Spleen (tissue), 11 donors: ENCODE results near the gene LRP2BP. TPM values are rescaled to one million over a fixed set of nuclear protein-coding genes. Genes with fewer than 3 reads are reported as not detected.

Experiments used
- DNase-seq: peaks from one replicate; pipeline ENCODE4 v3.0.0-alpha.2; 2020
- H3K27ac ChIP-seq, 8 donors: fragments of 200-600 bp; sonication (generic) in 7 of 8; 1 replicate in 4 of 8; 2 replicates in 4 of 8; pipeline versions ENCODE4 v1.5.0 to v1.8.0; 2016 to 2021; ENCODE audit warnings: inconsistent platforms in 4 of 8, mild to moderate bottlenecking in 4 of 8, moderate library complexity in 1 of 8
- H3K27me3 ChIP-seq, 7 donors: fragments of 200-600 bp; sonication (generic) in 6 of 7; replicated peaks in 1 of 7; 1 replicate in 4 of 7; 2 replicates in 3 of 7; pipeline versions ENCODE4 v1.5.0 to v1.8.0; 2016 to 2021; ENCODE audit warnings: inconsistent platforms in 3 of 7, mild to moderate bottlenecking in 1 of 7
- H3K36me3 ChIP-seq, 6 donors: fragments of 200-600 bp; sonication (generic) in 5 of 6; 1 replicate in 4 of 6; 2 replicates in 2 of 6; pipeline versions ENCODE4 v1.5.0 to v1.8.0; 2016 to 2021; ENCODE audit warnings: inconsistent platforms in 2 of 6
- H3K4me1 ChIP-seq, 6 donors: fragments of 200-600 bp; sonication (generic) in 5 of 6; 1 replicate in 3 of 6; 2 replicates in 3 of 6; pipeline versions ENCODE4 v1.5.0 to v1.8.0; 2016 to 2021; ENCODE audit warnings: inconsistent platforms in 3 of 6
- H3K4me3 ChIP-seq, 8 donors: fragments of 200-600 bp; sonication (generic) in 7 of 8; 1 replicate in 4 of 8; 2 replicates in 4 of 8; pipeline versions ENCODE4 v1.5.0 to v1.8.0; 2016 to 2021; ENCODE audit warnings: inconsistent platforms in 4 of 8, mild to moderate bottlenecking in 4 of 8, moderate library complexity in 2 of 8
- H3K9me3 ChIP-seq, 8 donors: fragments of 200-600 bp; sonication (generic) in 7 of 8; 1 replicate in 4 of 8; 2 replicates in 4 of 8; pipeline versions ENCODE4 v1.5.0 to v1.8.0; 2016 to 2021; ENCODE audit warnings: inconsistent platforms in 4 of 8
- CTCF ChIP-seq, 11 experiments: fragments of 200-600 bp in 7 of 11; fragments of 450-650 bp in 4 of 11; sonication (generic) in 4 of 11; IDR thresholded peaks in 8 of 11; conservative IDR thresholded peaks in 3 of 11; 1 replicate in 7 of 11; 2 replicates in 4 of 11; pipeline versions ENCODE4 v1.4.0 to v1.8.0; 2016 to 2021; ENCODE audit warnings: antibody characterized with exemption in 11 of 11, inconsistent platforms in 4 of 11, mild to moderate bottlenecking in 1 of 11
- POLR2A ChIP-seq, 3 donors: fragments of 450-650 bp; IDR thresholded peaks; one replicate each; pipeline ENCODE4 v1.5.1; 2017; ENCODE audit warnings: antibody characterized with exemption in 3 of 3, mild to moderate bottlenecking in 1 of 3
- POLR2AphosphoS5 ChIP-seq, 3 donors: sonication (generic); formaldehyde crosslinking; IDR thresholded peaks; one replicate each; pipeline ENCODE4 v1.5.1; 2017; ENCODE audit warnings: antibody characterized with exemption in 3 of 3
- WGBS, 5 donors: extraction: QIAGEN DNeasy Blood & Tissue Kit in 3 of 5; methylation state at CpG; one replicate each; pipeline versions ENCODE4 v1.1.5 to v1.1.7; 2013 to 2018; 5-methylcytosine and 5-hydroxymethylcytosine counted together
- intact Hi-C: fragments of 100-400 bp; cut with DNase I; formaldehyde crosslinking; loops from one replicate; pipeline ENCODE4 v1.15.0; 2023; ENCODE audit warnings: low total_unique reads
- polyA plus RNA-seq, 3 donors: library from polyadenylated mRNA; stranded (reverse); fragments of 200-250 nt; gene quantifications; one replicate each; pipeline ENCODE4 v1.2.1, GENCODE V29; 2013
- total RNA-seq, 7 donors: library from RNA; depleted of rRNA in 3 of 7; stranded (reverse); fragments of >200 nt in 3 of 7; fragmentation: NEBNext Ultra II Directional in 4 of 7; extraction: Animal tissue kit (Norgen Biotek cat#: 25700) in 4 of 7; gene quantifications; one replicate each; pipeline versions ENCODE4 v1.1.0 to v1.2.1, GENCODE V29; 2016 to 2021
- donor health status: healthy with polysubstance abuse.
- donor health status: DM: no; HTN: no; CAD: no; lungs with moderate emphysema.
- donor health status: DM: no; HTN: no; CAD: no.
- donor health status: Bipolar disorder and iron deficiency.
- donor health status: healthy.
- donor health status: DM: no; HTN: no; CAD: no.
- donor health status: DM: yes; HTN: yes; CAD: no.

The LRP2BP gene
- total and polyA plus RNA-seq, 10 donors: 0.17 to 2.4 (median 0.96) TPM

- no peak for TF ChIP-seq POLR2A (IDR thresholded peaks at IDR 0.05)
- no peak for TF ChIP-seq POLR2AphosphoS5 (IDR thresholded peaks at IDR 0.05)
- no peak for TF ChIP-seq CTCF (IDR thresholded peaks at IDR 0.05 in 8 of 11, conservative IDR thresholded peaks at IDR 0.05 in 3 of 11)
These were observed 39.7 kb upstream of the LRP2BP start for GRCh38 chr4:185435466-185435865.

GRCh38 chr4:185429660-185430059 is 33.9 kb upstream of the LRP2BP start:
- H3K9me3 ChIP-seq: no peaks in the 10 kb centered on the region
- H3K27me3 ChIP-seq: peaks cover 0 to 5% (median 0%) of the 10 kb centered on the region in 7 donors
- peaks cover 4 to 12% (median 10%) of the 10 kb centered on the region in 6 donors for H3K4me1 ChIP-seq
- intact Hi-C loops: no loop called here
- H3K27ac ChIP-seq: no peak overlapping the region
- TF ChIP-seq CTCF (IDR thresholded peaks at IDR 0.05 in 8 of 11, conservative IDR thresholded peaks at IDR 0.05 in 3 of 11): no peak
- TF ChIP-seq POLR2AphosphoS5 (IDR thresholded peaks at IDR 0.05): no peak
- TF ChIP-seq POLR2A (IDR thresholded peaks at IDR 0.05): no peak
- H3K4me3 ChIP-seq: no peak overlapping the region
- WGBS, 5 donors: 50 to 78% (median 58%) methylated on average over 5 of the region's 5 CpGs
- H3K36me3 ChIP-seq: no peaks in the 10 kb centered on the region
- no peak for DNase-seq

More at GRCh38 chr4:185435466-185435865, 39.7 kb upstream of the LRP2BP start:
- peaks cover 0 to 6% (median 0%) of the 10 kb centered on the region in 7 donors for H3K27me3 ChIP-seq
- no peak for DNase-seq
- no peaks in the 10 kb centered on the region for H3K9me3 ChIP-seq
- H3K4me3 ChIP-seq: no peak overlapping the region
- intact Hi-C loops: no loop called here
- no peak overlapping the region for H3K27ac ChIP-seq
- H3K4me1 ChIP-seq: no peaks in the 10 kb centered on the region
- no peaks in the 10 kb centered on the region for H3K36me3 ChIP-seq

- no peak for DNase-seq
- Histone ChIP-seq H3K27ac (no peak overlapping the region), H3K4me3 (no peak overlapping the region), H3K36me3 (peaks cover 0 to 3% (median 1%) of the 10 kb centered on the region in 6 donors), H3K9me3 (no peaks in the 10 kb centered on the region), H3K27me3 (no peaks in the 10 kb centered on the region), H3K4me1 (peaks cover 13 to 37% (median 22%) of the 10 kb centered on the region in 6 donors)
- intact Hi-C loops: no loop called here
- 87 to 91% (median 89%) methylated on average over 22 of the region's 22 CpGs for WGBS, 5 donors
- TF ChIP-seq POLR2A (IDR thresholded peaks at IDR 0.05): no peak
- no peak for TF ChIP-seq POLR2AphosphoS5 (IDR thresholded peaks at IDR 0.05)
- no peak for TF ChIP-seq CTCF (IDR thresholded peaks at IDR 0.05 in 8 of 11, conservative IDR thresholded peaks at IDR 0.05 in 3 of 11)
These were observed 31.4 kb upstream of the LRP2BP start for GRCh38 chr4:185426960-185427688.

- Histone ChIP-seq H3K9me3 (no peaks in the 10 kb centered on the region), H3K27me3 (no peaks in the 10 kb centered on the region), H3K4me1 (peaks cover 13 to 49% (median 22%) of the 10 kb centered on the region in 6 donors), H3K27ac (peak within 1 kb of the TSS; percentile 93 to 99 (median 97)), H3K36me3 (peaks cover 0 to 16% (median 5%) of the 10 kb centered on the region in 6 donors), H3K4me3 (peak within 1 kb of the TSS; percentile 60 to 85 (median 74))
- peak; percentile 97 for DNase-seq
- TF ChIP-seq CTCF (IDR thresholded peaks at IDR 0.05 in 8 of 11, conservative IDR thresholded peaks at IDR 0.05 in 3 of 11) (peak in 5 of 11 experiments; percentile 3 to 25 (median 17)), POLR2AphosphoS5 (IDR thresholded peaks at IDR 0.05) (peak; percentile 91 to 96 (median 92)), POLR2A (IDR thresholded peaks at IDR 0.05) (peak; percentile 20 to 65 (median 52))
- 0 to 1% (median 0%) methylated on average over 41 to 66 of the region's 66 CpGs for WGBS, 5 donors
- intact Hi-C loops: no loop called here
These were observed 30.1 kb upstream of the LRP2BP start, which contains the start of gene UFSP2 for GRCh38 chr4:185425647-185426352. TSS of gene UFSP2 (minus strand) at chr4:185425964. CDS start at chr4:185425868, 96 bp downstream.
